GM18868 (cell line): ENCODE results near the gene HS2ST1.
"Not testable (repeated sequence)": the region's sequence is repeated elsewhere in the genome, so short reads cannot be mapped to it uniquely, and the experiment has no call there.

ENCODE experiments used
- ATAC-seq: cut with Tn5 transposase; IDR thresholded peaks from one replicate; pipeline ENCODE4 v1.9.1; 2021; ENCODE audit warnings: mild to moderate bottlenecking, moderate library complexity; ENCODE audit not compliant: unreplicated experiment

Gene HS2ST1

DNA sequence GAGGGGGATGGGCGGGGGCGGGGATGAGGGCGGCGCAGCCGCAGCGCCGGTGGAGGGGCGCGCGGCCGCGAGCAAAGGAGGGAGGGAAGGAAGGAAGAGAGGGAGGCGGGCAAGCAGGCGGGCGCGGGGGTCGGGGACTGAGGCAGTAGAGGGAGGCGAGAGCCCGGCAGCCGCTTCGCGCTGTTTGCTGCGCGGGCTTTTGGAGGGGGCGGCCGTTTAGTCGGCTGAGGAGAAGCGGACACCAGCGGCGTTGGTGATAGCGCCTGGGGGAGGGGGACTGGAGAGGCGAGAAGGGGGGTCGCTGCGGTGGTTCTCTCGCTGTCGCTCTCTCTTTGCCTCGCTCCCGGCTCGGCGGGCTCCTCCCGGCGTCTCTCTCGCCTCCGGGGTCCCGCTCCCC is at the start of gene HS2ST1:
Gene HS2ST1, plus strand, starts transcription at position 35 of the 397 bp plus-strand sequence.
- ATAC-seq, result no peak

DNA sequence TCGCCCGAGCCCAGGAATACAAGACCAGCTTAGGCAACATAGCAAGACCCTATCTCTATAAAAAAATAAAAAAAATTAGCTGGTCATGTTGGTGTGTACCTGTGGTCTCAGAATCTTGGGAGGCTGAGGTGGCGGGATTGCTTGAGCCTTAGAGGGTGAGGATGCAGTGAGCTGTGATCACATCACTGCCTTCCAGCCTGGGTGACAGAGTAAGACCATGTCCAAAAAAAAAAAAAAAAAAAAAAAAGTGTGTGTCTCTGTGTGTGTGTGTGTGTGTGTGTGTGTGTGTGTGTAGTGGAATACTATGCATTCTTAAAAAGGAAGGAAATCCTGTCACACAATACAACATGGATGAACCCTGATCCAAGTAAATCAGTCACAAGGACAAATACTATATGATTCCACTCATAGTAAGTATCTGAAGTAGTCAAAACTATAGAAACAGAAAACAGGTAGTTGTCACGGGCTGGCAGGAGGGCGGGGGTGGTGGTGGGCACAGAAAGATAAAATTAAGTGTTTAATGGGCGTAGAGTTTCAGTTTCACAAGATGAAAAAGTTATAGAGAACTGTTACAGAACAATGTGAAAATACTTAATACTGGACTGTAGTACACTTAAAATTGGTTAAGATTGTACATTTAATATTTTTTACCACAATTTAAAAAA is 48.3 kb upstream of the HS2ST1 start:
- ATAC-seq, result peak; percentile 81

DNA sequence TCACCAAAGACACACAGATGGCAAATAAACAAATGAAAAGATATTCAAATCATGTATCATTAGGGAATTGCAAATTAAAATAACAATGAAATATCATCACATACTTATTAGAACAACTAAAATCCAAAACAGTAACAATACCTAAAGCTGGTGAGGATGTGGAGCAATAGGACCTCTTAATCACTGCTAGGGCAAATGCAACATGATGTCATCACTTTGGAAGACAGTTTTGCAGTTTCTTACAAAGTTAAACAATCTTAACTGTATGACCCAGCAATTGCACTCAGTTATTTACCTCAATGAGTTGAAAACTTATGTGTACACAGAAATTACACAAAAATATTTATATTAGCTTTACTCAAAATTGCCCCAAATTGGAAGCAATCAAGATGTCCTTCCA is 47.8 kb upstream of the HS2ST1 start:
- peak; percentile 35 for ATAC-seq

DNA sequence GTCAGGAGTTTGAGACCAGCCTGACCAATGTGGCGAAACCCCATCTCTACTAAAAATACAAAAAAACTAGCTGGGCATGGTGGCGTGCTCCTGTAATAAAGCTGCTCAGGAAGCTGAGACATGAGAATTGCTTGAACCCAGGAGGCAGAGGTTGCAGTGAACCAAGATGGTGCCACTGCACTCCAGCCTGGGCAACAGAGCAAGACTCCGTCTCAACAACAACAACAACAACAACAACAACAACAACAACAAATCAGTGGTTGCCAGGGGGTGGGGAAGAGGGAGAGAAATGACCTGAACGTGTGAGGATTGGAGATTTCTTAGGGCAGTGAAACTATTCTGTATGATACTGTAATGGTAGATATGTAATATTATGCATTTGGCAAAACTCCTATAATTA is 47.2 kb upstream of the HS2ST1 start:
- ATAC-seq, result not testable (repeated sequence)

DNA sequence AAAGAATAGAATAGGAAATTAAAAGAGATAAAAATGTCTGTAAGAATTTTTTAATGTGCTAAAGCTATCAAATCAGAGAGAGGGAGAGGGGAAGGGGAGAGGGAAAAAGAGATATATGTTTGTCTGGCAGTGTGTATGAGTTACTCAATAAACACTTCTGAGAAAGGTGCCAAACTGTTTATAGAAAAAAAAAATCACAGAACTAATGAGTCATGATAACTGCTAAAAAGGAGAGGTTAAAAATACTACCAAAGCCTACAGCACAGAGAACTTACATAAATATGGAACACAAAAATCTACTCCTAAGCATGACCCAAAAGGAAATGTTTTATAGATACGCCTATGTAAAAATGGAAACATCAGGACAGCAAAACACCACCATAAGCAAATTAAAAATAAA is 46.0 kb upstream of the HS2ST1 start:
- ATAC-seq, result no peak

DNA sequence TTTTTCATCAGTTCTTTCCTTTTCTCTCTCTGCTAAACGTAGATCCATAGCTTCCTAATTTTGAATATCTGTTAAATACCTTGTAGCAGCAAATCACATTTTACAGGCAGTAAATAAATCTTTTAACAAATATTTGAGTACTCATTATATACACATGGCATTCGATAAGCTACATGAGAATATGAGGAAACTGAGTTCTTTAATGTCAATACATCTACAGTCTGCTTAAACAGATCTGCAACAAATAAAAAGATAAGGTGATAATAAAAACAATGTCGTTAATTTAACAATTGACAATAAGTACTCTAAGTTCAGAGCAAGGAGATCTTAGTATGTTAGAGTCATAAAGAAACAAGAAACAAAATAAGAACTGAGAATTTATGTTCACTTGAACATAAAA is 43.4 kb upstream of the HS2ST1 start:
- ATAC-seq, result no peak

DNA sequence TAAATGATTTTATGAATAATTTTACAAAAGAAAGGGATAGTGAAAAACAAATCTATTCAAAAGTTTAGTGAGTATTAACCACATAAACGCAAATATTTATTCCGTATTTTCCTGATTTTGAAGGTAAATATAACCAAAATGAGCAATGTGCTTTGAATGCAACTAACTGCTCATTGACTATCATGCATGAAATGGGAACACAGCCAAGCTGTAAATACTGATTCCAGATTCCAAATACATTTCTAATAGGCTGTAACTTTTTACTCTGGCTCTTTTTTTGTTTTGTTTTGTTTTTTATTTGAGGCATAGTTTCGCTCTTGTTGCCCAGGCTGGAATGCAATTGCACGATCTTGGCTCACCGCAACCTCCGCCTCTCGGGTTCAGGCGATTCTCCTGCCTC is 42.3 kb upstream of the HS2ST1 start:
- ATAC-seq, result no peak

DNA sequence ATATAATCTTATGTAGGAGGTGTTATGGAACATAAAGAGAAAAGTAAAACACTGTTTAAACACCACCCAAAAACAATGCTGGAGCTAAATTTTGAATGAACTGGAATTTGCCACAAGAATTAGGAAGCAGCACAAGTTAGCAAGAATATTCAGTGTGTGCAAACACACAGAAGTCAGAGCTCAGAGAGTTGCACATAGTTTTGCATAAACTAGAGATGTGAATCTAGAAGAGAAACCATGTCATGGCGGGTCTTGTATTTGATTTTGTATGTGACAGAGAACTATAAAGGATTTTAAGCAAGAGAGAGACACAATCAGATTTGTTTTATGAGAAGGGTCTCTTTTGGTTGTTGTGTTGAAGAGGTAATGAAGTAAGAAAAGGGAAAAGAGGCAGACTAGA is 38.7 kb upstream of the HS2ST1 start:
- no peak for ATAC-seq

DNA sequence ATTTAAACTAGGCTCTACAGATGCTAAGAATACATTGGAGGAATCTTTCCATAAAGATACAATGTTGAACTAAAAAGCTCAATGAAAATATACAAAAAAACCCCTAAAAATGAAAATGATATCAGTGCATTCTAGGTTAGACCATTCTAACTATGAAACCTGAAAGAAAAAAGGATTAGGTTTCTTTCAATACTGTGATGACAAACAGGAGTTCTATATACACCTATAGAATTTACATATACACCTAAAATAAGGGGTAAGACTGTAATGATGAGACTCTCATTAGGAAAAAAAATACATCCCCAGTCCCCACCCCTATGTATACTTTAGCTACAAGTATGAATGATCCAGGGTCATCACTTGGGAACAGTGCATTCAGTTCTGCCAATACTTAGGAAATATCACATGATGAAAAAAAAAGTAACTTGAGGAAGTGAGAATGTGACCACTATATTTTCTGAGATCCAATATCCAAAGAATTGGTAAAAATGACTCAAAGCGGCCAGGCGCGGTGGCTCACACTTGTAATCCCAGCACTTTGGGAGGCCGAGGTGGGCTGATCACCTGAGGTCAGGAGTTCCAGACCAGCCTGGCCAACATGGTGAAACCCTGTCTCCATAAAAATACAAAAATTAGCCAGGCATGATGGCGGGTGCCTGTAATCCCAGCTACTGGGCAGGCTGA is 26.8 kb upstream of the HS2ST1 start:
- ATAC-seq, result peak; percentile 59

DNA sequence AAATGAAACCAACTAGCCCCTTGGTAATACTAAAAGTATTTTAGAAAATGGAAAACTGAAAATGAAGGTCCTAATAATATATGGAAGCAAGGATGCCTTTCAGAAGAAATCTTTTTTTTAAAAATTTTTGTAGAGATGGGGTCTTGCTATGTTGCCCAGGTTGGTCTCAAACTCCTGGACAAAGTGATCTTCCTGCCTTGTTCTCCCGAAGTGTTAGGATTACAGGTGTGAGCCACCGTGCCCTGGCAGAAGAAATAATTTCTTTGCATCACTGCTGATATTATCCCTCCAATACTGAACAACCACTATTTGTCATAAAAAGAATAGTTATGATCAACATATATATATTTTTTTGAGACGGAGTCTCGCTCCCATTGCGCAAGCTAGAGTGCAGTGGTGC is 26.1 kb upstream of the HS2ST1 start:
- no peak for ATAC-seq

DNA sequence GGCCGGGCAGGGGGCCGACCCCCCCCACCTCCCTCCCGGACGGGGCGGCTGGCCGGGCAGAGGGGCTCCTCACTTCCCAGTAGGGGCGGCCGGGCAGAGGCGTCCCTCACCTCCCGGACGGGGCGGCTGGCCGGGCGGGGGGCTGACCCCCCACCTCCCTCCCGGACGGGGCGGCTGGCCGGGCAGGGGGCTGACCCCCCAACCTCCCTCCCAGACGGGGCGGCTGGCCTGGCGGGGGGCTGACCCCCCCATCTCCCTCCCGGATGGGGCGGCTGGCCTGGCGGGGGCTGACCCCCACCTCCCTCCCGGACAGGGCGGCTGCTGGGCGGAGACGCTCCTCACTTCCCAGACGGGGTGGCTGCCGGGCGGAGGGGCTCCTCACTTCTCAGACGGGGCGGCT is 15.0 kb upstream of the HS2ST1 start:
- ATAC-seq, result not testable (repeated sequence)

DNA sequence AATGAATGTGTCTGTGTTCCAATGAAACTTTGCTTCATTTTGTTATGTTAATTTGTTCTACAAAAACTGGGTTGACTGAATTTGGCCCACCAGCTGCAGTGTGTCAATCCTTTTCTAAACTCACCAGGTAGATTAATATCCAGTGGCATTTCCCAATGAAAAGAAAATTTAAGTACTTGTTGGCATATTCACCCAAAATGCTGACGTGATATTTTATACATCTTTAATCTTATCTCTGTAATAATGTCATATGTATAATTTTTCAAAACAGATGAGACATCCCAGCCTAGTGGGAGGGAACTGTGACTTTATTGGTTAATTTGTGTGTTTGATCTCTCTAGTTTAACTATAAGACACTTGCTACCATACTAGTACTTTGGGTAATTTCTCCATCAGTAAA is 8.6 kb upstream of the HS2ST1 start:
- ATAC-seq, result no peak

DNA sequence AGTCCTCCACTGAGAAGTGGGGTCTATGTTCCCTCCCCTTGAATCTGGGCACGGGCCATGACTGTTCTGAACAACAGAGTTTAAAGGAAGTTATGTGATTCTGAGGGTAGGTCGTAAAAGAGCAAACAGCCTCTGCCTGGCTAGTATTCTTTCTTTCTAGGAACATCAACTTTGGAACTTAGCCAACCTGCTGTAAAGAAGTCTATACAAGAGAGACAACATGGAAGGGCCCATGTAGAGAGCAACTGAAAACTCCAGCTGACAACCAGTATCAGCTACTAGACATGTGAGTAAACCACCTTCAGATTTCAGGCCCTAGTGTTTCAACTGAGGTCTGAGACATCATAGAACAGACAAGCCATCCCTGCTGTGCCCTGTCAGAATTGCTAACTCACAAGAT is 8.0 kb upstream of the HS2ST1 start:
- ATAC-seq, result no peak

DNA sequence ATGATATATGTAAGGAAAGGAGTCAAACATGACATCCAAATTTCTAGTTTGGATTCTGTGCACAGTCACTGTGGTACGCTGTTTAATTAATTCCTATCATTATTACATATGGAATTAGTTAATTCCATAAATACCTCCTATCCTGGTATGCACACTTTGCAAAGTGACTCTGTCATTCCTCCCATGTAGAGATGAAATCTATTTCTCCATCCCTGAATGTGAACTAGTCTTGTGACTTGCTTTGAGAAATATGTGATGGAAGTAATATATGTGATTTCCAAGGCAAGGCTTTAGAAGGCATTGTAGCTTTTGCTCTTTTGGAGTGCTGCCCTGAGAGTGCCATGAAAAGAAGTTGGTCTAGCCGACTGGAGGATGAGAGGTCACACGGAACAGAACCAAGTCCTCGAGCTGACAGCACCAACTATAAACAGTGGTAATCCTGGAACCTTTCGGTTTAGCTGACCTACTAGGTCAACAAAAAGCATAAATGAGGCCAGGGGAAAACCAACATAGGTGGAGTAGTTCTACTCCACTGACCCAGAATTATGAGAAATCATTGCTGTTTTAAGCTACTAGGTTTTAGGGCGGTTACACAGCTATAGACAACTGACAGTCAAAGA is 2.0 kb upstream of the HS2ST1 start:
- peak; percentile 20 for ATAC-seq

DNA sequence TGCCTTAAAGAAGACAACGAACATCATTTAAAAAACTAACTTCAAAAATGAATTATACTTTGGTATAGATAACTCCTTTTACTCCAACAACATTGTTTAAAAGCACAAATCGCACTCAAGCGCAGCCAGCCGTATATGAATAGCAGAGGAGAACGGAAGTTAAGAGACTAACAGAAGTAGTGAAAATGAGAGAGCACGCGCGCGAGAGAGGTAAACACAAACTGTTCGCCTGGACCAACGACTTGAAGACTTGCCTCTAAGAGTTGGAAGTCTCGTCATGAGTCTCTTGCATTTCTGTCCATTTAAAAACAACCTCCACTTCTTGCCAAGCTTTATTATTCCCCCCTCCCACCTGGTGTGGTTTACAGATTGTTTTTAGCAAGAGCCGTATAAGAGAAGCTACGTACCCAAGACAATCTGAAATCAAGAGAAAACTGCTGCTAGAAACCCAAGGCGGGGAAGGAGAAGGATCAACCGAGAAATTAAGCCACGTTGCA is 988 bp upstream of the HS2ST1 start:
- ATAC-seq, result peak; percentile 22

DNA sequence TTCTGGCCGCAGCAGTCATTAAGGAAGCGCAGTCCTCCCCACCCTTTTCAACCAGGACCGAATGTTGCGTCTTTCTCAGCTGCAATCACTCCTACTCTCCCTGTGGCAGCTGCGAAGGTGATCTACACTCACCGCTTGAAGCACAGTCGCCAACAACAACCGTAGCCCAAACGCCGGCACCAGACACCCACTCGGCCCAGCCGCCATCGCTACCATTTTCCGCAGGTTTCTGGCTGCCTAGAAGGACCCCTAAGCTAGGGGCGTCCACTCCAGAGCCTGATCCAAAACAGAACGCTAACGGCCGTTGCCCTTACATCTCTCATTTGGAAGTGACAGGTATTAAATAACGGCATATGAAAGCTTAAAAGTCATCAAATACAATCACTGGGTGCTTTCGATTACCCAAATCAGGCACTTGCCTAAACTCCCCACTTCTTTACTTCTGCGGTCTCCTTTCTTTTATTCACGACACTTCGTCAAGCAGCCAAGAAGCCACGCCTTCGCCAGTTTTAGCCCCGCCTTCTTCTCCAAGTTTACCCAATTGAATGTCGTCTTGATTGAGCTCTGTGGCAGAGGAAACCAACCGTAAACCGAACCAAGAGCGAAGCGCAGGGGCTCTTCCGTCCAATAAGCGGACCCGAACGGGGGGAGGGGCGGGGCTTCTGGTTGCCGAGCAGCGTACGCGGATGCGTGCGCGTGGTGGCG is 387 bp upstream of the HS2ST1 start, which contains the start of gene SELENOF:
Gene SELENOF, minus strand, starts transcription at position 231 of the 705 bp plus-strand sequence. Its CDS starts 15 bp downstream, at position 216.
- ATAC-seq, result peak; percentile 80

DNA sequence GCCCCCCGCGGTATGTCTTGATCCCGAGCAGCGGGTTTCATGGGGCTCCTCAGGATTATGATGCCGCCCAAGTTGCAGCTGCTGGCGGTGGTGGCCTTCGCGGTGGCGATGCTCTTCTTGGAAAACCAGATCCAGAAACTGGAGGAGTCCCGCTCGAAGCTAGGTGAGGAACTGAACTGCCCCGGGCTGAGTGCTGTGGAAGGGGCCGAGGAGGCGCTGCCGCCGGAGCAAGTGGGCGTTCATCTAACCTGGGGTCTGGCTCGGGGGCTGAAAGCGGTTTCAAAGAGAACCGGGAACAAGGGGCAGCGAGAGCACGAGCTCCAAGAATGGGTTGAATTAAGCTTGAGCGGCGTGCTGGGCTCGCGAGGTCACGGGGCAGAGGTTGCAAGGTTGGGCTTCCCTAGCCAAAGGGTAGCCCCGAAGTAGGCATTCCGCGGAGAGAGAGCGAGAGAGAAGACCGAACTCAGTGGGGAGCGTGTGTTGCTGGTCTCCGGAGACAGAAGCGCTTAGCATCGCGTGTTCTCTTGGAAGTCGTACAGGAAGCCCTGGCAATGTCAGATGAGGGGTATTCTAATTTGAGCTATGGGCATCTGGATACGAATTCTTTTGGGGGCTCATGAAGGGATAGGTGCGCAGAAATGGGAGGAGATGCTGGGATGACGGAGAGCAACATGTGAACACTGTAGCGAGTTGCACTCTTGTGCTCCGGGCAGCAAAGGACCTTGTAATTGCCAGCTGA is 732 bp downstream of the HS2ST1 start:
- ATAC-seq, result peak; percentile 20

DNA sequence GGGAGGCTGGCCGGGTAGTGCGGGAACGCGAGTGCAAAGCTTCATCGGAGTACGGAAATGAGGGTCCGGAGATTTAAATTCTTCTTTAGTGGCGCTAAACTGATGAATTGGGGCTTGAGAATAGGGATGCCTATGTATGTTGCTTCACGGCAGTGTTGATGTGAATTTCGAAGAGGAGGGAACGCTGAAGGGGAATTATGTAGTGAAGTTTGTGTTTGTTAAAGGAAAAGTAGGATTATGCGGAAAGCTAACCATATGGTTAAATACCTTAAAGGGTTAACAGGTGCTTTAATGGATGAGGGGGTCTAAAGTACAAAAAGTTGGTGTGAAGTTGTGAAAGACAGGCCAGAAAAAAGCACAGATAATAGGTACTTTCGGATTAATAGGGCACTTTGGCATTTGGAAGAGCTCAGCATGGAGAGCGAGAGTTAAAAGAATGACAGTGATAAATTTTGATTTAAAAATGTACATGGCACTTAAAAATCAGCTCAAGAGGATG is 1.4 kb downstream of the HS2ST1 start:
- ATAC-seq, result no peak

DNA sequence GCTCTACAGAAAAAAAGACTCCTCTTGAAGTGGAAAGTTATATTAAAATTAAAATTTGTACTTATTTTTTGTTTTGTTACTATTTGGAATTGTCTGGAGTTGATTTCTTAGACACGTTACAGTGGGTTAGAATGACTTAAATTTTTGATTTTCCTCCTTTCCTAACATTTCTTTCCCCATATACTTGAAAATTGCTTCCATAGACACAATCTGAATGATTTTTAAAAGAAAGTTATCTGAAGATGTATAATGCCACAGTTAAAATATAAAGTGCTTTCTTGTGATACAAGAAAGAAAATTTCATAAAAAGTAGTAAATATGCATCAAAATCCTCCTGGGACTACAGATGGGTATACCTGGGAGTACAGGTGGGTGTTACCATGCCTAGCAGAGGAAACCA is 2.3 kb downstream of the HS2ST1 start:
- ATAC-seq, result no peak

DNA sequence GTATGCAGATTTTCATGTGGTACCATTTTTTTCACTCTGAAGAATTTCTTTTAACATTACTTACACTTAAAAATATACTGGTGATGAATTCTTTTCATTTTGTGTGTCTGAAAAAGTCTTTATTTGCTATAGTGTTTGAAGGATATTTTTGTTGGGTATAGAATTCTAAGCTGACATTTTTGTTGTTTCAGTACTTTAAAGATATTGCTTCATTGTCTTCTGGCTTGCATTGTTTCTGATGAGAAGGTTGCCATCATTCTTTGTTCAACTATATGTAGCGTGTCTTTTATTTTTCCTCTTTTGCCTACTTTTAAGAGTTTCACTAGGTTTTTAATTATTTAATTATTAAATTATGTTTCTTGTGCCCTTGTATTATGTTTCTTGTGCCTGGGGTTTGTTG is 8.0 kb downstream of the HS2ST1 start:
- no peak for ATAC-seq
